ENCODE results near the gene MYDGF.
A peak's percentile ranks its signal among the peaks of the same experiment; 100 is the strongest.

Gene MYDGF

GRCh38 chr19:4640247-4641000, 29.7 kb downstream of the MYDGF start:
- no peak for DNase-seq

DNA sequence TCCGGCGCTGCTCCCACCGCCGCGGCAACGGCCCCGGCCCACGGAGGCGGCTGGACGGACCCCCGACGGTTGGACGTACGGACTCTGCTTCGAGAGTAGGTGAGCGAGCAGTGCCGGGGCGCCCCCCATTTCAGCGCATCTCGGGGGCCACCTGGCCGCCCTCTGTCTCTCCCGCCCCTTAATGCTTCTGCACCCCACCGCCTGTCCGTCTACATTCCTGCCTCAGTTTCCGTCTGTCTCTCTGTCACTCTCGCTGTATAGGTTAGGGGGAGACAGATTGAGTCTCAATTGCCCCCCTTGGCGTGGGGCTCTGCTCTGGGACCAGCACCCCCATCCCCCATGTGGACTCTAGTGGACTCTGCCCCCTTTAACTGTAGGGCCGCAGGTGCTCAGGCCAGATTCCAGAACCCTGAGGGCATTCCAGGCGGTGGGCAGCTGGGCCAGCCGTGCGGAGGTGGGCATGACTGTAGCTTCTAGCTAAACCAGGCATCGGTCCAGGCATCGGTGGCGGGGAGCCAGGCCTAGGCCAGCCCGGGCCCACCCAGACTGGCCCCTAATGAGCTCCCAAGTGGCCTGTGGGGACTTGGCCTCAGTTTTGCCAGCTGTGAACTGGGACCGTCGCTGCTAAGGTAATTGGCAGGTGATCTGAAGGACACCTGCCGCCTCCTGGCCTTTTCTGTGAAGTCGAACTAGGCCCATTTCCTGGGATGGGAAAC, 30.5 kb downstream of the MYDGF start:
- DNase-seq = no peak

DNA sequence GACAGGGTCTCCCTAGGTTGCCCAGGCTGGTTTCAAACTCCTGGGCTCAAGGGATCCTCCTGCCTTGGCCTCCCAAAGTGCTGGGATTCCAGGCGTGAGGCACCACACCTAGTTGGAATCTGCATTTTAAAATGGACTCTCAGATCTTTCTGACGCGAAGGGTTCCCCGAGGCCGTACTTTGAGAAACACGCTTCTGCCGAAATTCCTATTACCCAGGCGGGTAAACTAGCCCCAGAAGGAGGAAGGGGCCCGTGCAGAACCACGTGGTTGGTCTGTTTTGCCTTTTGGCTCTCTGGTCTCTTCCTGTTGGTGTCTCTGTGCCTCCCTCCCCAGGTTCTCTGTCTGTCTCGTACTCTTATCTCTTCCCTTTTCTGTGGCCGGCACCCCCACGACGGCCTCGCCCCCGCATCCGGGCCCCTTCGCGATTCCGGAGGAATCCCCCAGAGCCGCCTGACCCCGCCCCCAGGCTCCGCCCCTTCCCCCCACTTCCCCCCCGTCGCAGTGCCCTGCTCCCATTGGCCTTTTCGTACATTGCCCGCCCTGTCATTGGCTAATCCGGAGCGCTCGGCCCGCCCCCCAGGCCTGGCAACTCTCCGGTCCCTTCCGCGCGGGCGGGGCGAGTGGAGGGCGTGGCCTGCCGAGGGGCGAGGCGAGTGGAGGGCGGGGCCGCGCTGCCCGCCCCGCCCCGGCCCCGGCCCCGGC, 31.2 kb downstream of the MYDGF start, which contains the start of gene TNFAIP8L1:
TNFAIP8L1 (plus strand) TSS at position 689 of the 703 bp plus-strand sequence. CDS start 12,354 bp downstream, outside the sequence.
- peak; percentile 96 for DNase-seq

- no peak for DNase-seq
These were observed 31.8 kb downstream of the MYDGF start for GRCh38 chr19:4638317-4638716.

GRCh38 chr19:4636761-4637160, 33.4 kb downstream of the MYDGF start:
- no peak for DNase-seq

DNA sequence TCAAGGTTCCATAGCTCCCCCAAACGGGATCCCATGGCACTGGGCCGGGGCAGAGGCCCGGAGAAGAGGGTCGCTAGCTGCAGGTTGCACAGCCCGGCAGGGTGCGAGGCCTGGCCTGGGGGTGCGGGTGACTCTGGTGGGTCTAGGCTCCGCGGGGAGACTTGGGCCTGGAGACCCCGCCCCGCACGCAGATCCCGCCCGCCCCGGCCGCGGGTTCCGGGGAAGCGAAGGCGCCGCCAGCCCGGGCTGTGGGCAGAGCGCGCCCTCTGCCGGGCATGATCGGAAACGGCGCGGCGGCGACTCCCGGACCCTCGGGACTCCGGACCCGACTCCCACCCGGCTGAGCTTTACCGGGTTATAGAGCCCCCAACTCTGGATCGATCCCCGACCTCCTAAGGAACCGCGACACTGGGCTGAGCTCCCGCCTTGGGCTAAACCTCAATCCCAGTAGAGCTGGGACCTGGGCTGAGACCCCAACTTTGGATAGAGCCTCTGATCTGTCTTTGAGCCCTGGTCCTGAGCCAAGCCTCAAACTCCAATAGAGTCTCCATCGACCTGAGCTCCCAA, 33.9 kb downstream of the MYDGF start:
- DNase-seq = peak; percentile 78

DNA sequence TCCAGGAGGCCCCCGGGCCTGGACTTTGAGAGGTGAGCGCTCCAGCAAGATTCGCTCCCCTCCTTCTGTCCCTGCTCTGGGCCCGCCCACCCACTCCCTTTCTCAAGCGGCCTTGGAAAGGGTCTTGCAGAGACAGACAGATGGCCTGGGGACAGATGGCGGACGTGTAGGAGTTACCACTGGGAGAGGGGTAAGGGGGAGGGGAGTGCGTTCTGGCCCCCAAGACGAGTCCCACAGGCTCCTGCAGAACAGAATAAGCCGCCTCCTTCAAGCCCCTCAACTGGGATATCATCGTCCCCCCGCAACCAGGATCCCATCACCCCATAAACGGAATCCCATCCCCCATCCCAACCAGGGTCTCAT, 34.4 kb downstream of the MYDGF start:
- DNase-seq = no peak

DNA sequence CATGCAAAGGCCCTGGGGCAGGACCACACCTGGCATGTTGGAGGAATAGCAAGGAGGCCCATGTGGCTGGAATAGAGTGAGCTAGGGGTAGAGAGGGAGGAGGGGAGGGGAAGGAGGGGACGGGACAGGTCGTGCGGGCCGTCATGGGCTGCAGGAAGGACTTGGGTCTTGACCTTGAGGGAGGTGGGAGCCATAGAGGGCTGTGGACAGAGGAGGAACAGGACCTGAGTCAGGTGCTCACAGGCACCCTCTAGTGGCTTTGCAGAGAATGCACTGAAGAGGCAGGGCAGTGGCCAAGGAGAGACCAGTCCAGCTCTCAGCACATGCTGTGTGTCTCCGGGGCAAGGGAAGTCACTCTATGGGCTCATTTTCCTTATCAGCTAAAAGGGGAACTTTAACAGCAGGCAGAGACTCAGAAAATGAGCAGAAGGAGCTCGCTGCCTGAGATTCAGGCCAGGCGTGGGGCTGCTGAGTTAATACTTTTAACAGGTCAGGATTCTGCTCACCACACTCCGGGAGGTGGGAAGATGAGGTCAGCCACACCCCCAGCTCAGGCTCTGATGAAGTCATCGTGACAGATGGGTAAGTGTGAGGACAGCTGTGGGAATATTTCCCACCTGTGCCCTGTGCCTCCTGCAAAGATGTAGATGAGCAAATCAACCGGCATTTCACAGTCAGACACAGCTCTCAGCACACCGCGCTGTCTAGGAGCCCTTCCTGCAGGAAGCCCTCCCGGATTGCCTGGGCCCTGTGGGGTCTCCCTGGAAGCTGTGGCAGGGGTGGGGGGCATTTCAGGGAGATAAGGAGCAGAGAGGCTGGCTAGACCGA, 36.8 kb downstream of the MYDGF start:
- DNase-seq = no peak

GRCh38 chr19:4624733-4625362, 45.3 kb downstream of the MYDGF start:
- DNase-seq = no peak

- no peak for DNase-seq
These were observed 45.8 kb downstream of the MYDGF start for GRCh38 chr19:4624301-4624700.

DNA sequence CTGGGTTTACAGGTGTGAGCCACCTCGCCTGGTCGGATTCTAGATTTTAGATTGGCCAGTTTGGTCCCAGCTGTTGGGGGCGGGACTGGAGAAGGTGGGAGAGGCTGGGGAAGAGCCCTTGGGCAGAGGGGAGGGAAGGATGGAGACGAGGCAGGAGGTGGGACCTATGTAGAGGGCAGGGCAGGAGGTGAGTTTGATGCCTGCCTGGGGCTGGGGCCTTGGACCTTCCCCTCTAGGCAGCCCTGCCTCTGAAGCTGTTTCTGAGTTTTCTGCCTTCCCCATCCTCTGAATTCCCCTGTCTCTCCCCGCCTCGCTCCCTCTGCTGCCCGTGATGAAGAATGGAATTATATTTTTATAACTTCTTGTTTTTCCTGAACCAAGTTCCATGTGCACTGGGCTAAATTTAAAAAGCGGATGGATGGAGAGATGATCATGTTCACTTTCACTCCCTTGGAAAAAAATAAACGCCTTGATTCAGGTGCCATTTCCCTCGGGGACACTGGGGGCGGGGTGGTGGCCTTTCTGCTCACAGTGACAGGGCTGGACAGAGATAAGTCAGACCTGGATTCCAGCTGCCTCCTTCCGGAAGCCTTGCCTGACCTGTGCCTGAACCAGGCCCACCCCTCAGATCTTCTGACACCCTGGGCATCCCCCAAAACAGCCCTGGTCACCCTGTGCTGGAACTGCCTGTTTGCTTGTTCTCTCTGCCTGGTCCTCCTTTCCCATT, 47.3 kb downstream of the MYDGF start:
- DNase-seq = no peak

- DNase-seq = no peak
These were observed 49.5 kb downstream of the MYDGF start for GRCh38 chr19:4620675-4621074.

- no peak for DNase-seq
These were observed 50.4 kb downstream of the MYDGF start for GRCh38 chr19:4619668-4620294.

GRCh38 chr19:4618019-4618418, 52.1 kb downstream of the MYDGF start:
- DNase-seq = no peak

DNA sequence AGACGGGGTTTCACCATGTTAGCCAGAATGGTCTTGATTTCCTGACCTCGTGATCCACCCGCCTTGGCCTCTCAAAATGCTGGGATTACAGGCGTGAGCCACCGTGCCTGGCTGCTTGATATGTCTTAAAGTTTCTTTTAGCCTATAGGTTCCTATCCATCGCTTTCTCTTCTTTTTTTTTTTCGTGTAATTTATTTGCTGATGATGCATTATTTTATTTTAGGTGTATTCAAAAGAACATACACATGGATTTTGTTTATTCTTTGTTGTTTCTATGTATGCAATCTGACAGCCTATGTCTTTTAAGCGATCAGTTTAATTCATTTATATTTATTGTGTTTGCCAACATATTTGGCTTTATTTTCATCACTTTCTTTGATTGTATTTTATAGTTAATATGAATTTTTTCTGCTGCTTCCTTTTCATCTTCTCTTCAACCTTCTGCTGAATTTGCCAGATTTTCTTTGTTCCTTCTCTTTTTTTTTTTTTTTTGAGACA, 56.8 kb downstream of the MYDGF start:
- no peak for DNase-seq

DNA sequence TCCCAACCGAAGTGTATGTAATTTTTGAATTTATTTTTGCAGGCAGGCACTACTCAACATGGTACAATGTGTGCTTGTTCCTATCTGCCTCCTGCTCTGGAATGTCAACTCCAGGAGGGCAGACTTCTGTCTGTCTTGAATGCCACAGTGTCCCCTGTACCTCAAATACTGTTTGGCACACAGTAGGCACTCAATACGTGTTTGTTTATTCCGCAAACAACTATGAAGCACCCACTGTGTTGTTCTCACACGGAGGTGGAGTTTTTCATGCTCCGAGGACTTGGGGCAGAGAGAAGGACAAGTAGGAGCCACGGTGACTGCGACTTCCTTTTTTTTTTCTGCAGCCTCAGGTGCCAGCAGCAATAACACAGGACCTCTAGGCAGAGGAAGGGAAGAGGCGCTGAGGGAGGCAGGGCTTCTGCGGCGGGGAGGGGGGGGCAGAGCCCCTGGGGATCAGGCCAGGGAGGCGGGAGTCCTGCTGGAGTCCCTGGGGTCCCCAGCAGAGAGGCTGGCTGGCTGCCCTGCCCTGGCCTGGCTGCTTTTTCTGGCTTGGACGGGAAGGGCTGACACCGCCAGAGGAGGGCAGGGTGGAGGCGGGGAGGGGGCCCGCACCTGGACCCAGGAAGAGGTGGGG, 60.1 kb downstream of the MYDGF start:
- DNase-seq = no peak

Measured in left hindlimb (tissue), 1 donor.